ENCODE measurements around the gene CDH13.

Gene CDH13

DNA sequence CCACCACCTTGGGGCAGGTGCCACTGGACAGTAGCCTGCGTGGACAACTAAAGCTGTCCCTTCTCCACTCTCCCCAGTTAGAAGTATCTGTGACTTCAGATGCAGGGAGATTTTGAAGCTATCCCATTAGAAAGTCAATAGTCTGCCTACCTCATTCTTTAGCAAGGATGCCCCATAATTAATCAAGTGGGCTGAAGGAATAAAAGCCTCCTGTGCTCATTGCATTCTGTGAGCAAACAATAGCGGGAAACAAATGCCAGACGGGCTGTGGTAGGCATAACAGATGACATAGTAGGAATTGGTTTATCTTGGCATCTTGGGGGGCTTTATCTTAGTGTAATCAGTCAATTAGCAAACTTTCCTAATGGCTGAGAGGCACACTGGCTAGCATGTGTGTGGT lies 1084.3 kb downstream of the CDH13 start (continued):
- TF ChIP-seq MZF1 (tag by site-specific recombination; IDR thresholded peaks at IDR 0.05; ENCODE audit: borderline replicate concordance) (no peak), PATZ1 (tag by site-specific recombination; IDR thresholded peaks at IDR 0.05) (no peak), ZNF341 (tag by site-specific recombination; IDR thresholded peaks at IDR 0.05; ENCODE audit: low read depth) (no peak), ZNF843 (tag by site-specific recombination; IDR thresholded peaks at IDR 0.05) (no peak)
- TF ChIP-seq, protein P1, sequence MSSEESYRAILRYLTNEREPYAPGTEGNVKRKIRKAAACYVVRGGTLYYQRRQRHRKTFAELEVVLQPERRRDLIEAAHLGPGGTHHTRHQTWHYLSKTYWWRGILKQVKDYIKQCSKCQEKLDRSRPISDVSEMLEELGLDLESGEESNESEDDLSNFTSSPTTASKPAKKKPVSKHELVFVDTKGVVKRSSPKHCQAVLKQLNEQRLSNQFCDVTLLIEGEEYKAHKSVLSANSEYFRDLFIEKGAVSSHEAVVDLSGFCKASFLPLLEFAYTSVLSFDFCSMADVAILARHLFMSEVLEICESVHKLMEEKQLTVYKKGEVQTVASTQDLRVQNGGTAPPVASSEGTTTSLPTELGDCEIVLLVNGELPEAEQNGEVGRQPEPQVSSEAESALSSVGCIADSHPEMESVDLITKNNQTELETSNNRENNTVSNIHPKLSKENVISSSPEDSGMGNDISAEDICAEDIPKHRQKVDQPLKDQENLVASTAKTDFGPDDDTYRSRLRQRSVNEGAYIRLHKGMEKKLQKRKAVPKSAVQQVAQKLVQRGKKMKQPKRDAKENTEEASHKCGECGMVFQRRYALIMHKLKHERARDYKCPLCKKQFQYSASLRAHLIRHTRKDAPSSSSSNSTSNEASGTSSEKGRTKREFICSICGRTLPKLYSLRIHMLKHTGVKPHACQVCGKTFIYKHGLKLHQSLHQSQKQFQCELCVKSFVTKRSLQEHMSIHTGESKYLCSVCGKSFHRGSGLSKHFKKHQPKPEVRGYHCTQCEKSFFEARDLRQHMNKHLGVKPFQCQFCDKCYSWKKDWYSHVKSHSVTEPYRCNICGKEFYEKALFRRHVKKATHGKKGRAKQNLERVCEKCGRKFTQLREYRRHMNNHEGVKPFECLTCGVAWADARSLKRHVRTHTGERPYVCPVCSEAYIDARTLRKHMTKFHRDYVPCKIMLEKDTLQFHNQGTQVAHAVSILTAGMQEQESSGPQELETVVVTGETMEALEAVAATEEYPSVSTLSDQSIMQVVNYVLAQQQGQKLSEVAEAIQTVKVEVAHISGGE (tag by site-specific recombination; conservative IDR thresholded peaks at IDR 0.05; ENCODE audit: low read depth): no peak

GRCh38 chr16:83713597-83713996 lies 1086.8 kb downstream of the CDH13 start:
- Histone ChIP-seq H3K27ac (ENCODE audit: extremely low read depth, low read depth, low read length) (no peak overlapping the region), H3K9me3 (ENCODE audit: control insufficient read depth, insufficient read depth, low read depth, low read length) (no peaks in the 10 kb centered on the region), H3K4me1 (ENCODE audit: control insufficient read depth, insufficient read depth, low read length) (peaks cover 8% of the 10 kb centered on the region), H3K36me3 (ENCODE audit: control insufficient read depth in 2 of 2, insufficient read depth in 1 of 2, low read length in 2 of 2) (no peaks in the 10 kb centered on the region), H3K4me3 (ENCODE audit: low read depth, low read length) (no peak overlapping the region)
- ChIA-PET POLR2A (no interaction called here), CTCF (no interaction called here)
- TF ChIP-seq KLF16 (tag by site-specific recombination; IDR thresholded peaks at IDR 0.05) (no peak), ZBTB10 (tag by site-specific recombination; IDR thresholded peaks at IDR 0.05) (no peak), SP3 (tag by site-specific recombination; IDR thresholded peaks at IDR 0.05) (no peak), ZNF335 (tag by site-specific recombination; conservative IDR thresholded peaks at IDR 0.05) (no peak), ZNF211 (tag by site-specific recombination; IDR thresholded peaks at IDR 0.05; ENCODE audit: low read depth) (no peak)

GRCh38 chr16:83714286-83714685 lies 1087.5 kb downstream of the CDH13 start:
- Histone ChIP-seq H3K4me1 (ENCODE audit: control insufficient read depth, insufficient read depth, low read length) (peaks cover 8% of the 10 kb centered on the region), H3K4me3 (ENCODE audit: low read depth, low read length) (no peak overlapping the region), H3K27ac (ENCODE audit: extremely low read depth, low read depth, low read length) (no peak overlapping the region), H3K36me3 (ENCODE audit: control insufficient read depth in 2 of 2, insufficient read depth in 1 of 2, low read length in 2 of 2) (no peaks in the 10 kb centered on the region), H3K9me3 (ENCODE audit: control insufficient read depth, insufficient read depth, low read depth, low read length) (no peaks in the 10 kb centered on the region)
- ChIA-PET POLR2A (no interaction called here), CTCF (interaction anchor here (0.6 kb wide), 1 partner anchor 229 kb away, joined by 3 read pairs; no protein-coding TSS in a partner anchor)
- TF ChIP-seq ZNF549 (tag by site-specific recombination; IDR thresholded peaks at IDR 0.05): no peak
- TF ChIP-seq ZNF660 (tag by site-specific recombination; IDR thresholded peaks at IDR 0.05): no peak
- TF ChIP-seq, protein P2, sequence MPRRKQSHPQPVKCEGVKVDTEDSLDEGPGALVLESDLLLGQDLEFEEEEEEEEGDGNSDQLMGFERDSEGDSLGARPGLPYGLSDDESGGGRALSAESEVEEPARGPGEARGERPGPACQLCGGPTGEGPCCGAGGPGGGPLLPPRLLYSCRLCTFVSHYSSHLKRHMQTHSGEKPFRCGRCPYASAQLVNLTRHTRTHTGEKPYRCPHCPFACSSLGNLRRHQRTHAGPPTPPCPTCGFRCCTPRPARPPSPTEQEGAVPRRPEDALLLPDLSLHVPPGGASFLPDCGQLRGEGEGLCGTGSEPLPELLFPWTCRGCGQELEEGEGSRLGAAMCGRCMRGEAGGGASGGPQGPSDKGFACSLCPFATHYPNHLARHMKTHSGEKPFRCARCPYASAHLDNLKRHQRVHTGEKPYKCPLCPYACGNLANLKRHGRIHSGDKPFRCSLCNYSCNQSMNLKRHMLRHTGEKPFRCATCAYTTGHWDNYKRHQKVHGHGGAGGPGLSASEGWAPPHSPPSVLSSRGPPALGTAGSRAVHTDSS (tag by site-specific recombination; IDR thresholded peaks at IDR 0.05): no peak
- no peak for TF ChIP-seq ZNF391 (tag by site-specific recombination; IDR thresholded peaks at IDR 0.05; ENCODE audit: borderline replicate concordance, low read depth)
- TF ChIP-seq ZNF184 (tag by site-specific recombination; IDR thresholded peaks at IDR 0.05): no peak
- no peak for TF ChIP-seq ZNF23 (tag by site-specific recombination; IDR thresholded peaks at IDR 0.05; ENCODE audit: borderline replicate concordance)
- TF ChIP-seq ZNF354C (tag by site-specific recombination; IDR thresholded peaks at IDR 0.05; ENCODE audit: borderline replicate concordance, low read depth): no peak
- TF ChIP-seq, protein P3, sequence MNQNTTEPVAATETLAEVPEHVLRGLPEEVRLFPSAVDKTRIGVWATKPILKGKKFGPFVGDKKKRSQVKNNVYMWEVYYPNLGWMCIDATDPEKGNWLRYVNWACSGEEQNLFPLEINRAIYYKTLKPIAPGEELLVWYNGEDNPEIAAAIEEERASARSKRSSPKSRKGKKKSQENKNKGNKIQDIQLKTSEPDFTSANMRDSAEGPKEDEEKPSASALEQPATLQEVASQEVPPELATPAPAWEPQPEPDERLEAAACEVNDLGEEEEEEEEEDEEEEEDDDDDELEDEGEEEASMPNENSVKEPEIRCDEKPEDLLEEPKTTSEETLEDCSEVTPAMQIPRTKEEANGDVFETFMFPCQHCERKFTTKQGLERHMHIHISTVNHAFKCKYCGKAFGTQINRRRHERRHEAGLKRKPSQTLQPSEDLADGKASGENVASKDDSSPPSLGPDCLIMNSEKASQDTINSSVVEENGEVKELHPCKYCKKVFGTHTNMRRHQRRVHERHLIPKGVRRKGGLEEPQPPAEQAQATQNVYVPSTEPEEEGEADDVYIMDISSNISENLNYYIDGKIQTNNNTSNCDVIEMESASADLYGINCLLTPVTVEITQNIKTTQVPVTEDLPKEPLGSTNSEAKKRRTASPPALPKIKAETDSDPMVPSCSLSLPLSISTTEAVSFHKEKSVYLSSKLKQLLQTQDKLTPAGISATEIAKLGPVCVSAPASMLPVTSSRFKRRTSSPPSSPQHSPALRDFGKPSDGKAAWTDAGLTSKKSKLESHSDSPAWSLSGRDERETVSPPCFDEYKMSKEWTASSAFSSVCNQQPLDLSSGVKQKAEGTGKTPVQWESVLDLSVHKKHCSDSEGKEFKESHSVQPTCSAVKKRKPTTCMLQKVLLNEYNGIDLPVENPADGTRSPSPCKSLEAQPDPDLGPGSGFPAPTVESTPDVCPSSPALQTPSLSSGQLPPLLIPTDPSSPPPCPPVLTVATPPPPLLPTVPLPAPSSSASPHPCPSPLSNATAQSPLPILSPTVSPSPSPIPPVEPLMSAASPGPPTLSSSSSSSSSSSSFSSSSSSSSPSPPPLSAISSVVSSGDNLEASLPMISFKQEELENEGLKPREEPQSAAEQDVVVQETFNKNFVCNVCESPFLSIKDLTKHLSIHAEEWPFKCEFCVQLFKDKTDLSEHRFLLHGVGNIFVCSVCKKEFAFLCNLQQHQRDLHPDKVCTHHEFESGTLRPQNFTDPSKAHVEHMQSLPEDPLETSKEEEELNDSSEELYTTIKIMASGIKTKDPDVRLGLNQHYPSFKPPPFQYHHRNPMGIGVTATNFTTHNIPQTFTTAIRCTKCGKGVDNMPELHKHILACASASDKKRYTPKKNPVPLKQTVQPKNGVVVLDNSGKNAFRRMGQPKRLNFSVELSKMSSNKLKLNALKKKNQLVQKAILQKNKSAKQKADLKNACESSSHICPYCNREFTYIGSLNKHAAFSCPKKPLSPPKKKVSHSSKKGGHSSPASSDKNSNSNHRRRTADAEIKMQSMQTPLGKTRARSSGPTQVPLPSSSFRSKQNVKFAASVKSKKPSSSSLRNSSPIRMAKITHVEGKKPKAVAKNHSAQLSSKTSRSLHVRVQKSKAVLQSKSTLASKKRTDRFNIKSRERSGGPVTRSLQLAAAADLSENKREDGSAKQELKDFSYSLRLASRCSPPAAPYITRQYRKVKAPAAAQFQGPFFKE (tag by site-specific recombination; IDR thresholded peaks at IDR 0.05; ENCODE audit: borderline replicate concordance): no peak

All from HEK293 (cell line).